Cardiac muscle cell (in vitro differentiated cells and primary cell): ENCODE data around the gene CASZ1. TPM values are rescaled to one million over a fixed set of nuclear protein-coding genes. Genes with fewer than 3 reads are reported as not detected.
A peak's percentile ranks its signal among the peaks of the same experiment; 100 is the strongest.

Experiments
- DNase-seq, 2 donors: peaks; one replicate each; pipeline versions ENCODE4 v3.0.0 to v3.0.0-alpha.2; 2010 to 2017; ENCODE audit warnings: low read depth in 1 of 2, low spot score in 1 of 2
- H3K27ac ChIP-seq: fragments of 200-600 bp; sonication (generic); 2 replicates; pipeline ENCODE4 v1.5.1; 2016
- H3K27me3 ChIP-seq: fragments of 200-600 bp; sonication (generic); 2 replicates; pipeline ENCODE4 v1.6.0; 2016; ENCODE audit warnings: control low read depth
- H3K36me3 ChIP-seq: fragments of 200-600 bp; sonication (generic); 2 replicates; pipeline ENCODE4 v1.5.1; 2016; ENCODE audit warnings: control low read depth
- H3K4me1 ChIP-seq: fragments of 200-600 bp; sonication (generic); 2 replicates; pipeline ENCODE4 v1.8.1; 2017; ENCODE audit warnings: low read depth, mild to moderate bottlenecking, mixed run types
- H3K4me3 ChIP-seq: fragments of 200-600 bp; sonication (generic); 2 replicates; pipeline ENCODE4 v1.5.1; 2016; ENCODE audit warnings: mild to moderate bottlenecking
- H3K9me3 ChIP-seq: fragments of 200-600 bp; sonication (generic); 2 replicates; pipeline ENCODE4 v1.5.1; 2017; ENCODE audit warnings: low read depth, mild to moderate bottlenecking, control low read depth
- CTCF ChIP-seq: IDR thresholded peaks from 2 replicates; pipeline ENCODE4 v1.5.1; 2012; ENCODE audit warnings: low read depth, mild to moderate bottlenecking, low read length
- polyA plus RNA-seq: library from polyadenylated mRNA; unstranded; fragments of >200 nt; fragmentation: Nextera tagmentation; extraction: Ambion mirVana; gene quantifications from 2 replicates; pipeline ENCODE4 v1.2.1, GENCODE V29; 2016
- total RNA-seq: library from RNA; depleted of rRNA; stranded (reverse); fragments of >200 nt; gene quantifications from 2 replicates; pipeline ENCODE4 v1.2.3, GENCODE V29; 2016

Gene CASZ1
- total and polyA plus RNA-seq, 2 experiments from 2014 or later: 53.5 to 87.3 TPM

- DNase-seq: peak in 1 of 2 donors; percentile 58
- H3K27ac ChIP-seq: no peak overlapping the region
- H3K36me3 ChIP-seq: peaks cover 3% of the 10 kb centered on the region
- TF ChIP-seq CTCF: no peak
- H3K9me3 ChIP-seq: no peaks in the 10 kb centered on the region
- H3K4me1 ChIP-seq: peaks cover 21% of the 10 kb centered on the region
- no peaks in the 10 kb centered on the region for H3K27me3 ChIP-seq
- no peak overlapping the region for H3K4me3 ChIP-seq
Measured at GRCh38 chr1:10628685-10629084, 167.8 kb downstream of the CASZ1 start.

- no peak for DNase-seq
- no peaks in the 10 kb centered on the region for H3K9me3 ChIP-seq
- H3K36me3 ChIP-seq: peaks cover 3% of the 10 kb centered on the region
- H3K4me3 ChIP-seq: no peak overlapping the region
- no peak for TF ChIP-seq CTCF
- H3K27me3 ChIP-seq: no peaks in the 10 kb centered on the region
- H3K27ac ChIP-seq: no peak overlapping the region
- peaks cover 14% of the 10 kb centered on the region for H3K4me1 ChIP-seq
Measured at GRCh38 chr1:10626791-10627410, 169.5 kb downstream of the CASZ1 start.

GRCh38 chr1:10626131-10626731, 170.2 kb downstream of the CASZ1 start:
- DNase-seq: no peak
- Histone ChIP-seq H3K4me3 (no peak overlapping the region), H3K27ac (no peak overlapping the region), H3K27me3 (no peaks in the 10 kb centered on the region), H3K4me1 (peaks cover 7% of the 10 kb centered on the region), H3K9me3 (no peaks in the 10 kb centered on the region), H3K36me3 (peaks cover 3% of the 10 kb centered on the region)
- no peak for TF ChIP-seq CTCF

DNA sequence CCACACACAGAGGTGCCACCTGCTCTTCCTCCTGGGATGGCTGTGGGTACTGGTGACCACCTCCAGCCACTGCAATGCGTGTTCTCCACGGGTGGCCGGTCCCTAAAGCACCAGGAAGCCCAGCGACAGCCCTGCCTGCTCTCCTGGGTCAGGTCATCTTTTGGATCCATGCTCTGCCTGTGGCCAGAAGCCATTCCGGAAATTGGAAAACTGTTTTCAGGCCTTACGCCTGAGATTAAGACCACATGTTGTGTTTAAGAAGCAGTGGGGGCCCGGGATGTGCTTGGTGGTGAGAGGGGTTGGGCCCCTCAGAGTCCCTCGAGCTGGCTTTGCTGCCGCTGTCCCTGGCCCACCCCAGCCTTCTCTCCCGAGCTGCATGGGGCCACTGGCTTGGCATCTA, 170.9 kb downstream of the CASZ1 start:
- Histone ChIP-seq H3K36me3 (peaks cover 3% of the 10 kb centered on the region), H3K27ac (no peak overlapping the region), H3K9me3 (no peaks in the 10 kb centered on the region), H3K27me3 (no peaks in the 10 kb centered on the region), H3K4me3 (no peak overlapping the region), H3K4me1 (peaks cover under 1% of the 10 kb centered on the region)
- TF ChIP-seq CTCF: no peak
- DNase-seq: no peak

- Histone ChIP-seq H3K9me3 (no peaks in the 10 kb centered on the region), H3K36me3 (peaks cover 3% of the 10 kb centered on the region), H3K27me3 (no peaks in the 10 kb centered on the region), H3K27ac (no peak overlapping the region), H3K4me1 (no peaks in the 10 kb centered on the region), H3K4me3 (no peak overlapping the region)
- no peak for DNase-seq
- no peak for TF ChIP-seq CTCF
Measured at GRCh38 chr1:10625076-10625475, 171.4 kb downstream of the CASZ1 start.
